PC-3 (cell line): ENCODE results near the gene PRTFDC1.

Experiments used
- CTCF ChIP-seq: fragments of 300-600 bp; sonication (generic); conservative IDR thresholded peaks from 2 replicates; pipeline ENCODE4 v1.5.1; 2017; ENCODE audit warnings: antibody characterized with exemption, low read depth, mild to moderate bottlenecking, low read length
- EZH2 ChIP-seq: fragments of 300-600 bp; sonication (generic); IDR thresholded peaks from one replicate; pipeline ENCODE4 v1.6.1; 2017; ENCODE audit warnings: antibody characterized with exemption, mild to moderate bottlenecking, low read length; ENCODE audit not compliant: unreplicated experiment
- EZH2phosphoT487 ChIP-seq: fragments of 300-600 bp; sonication (generic); IDR thresholded peaks from 2 replicates; pipeline ENCODE4 v1.6.1; 2018; ENCODE audit warnings: mild to moderate bottlenecking, antibody characterized with exemption, low read length, borderline replicate concordance

- no peak for TF ChIP-seq CTCF
- TF ChIP-seq EZH2: no peak
- TF ChIP-seq EZH2phosphoT487: no peak
These were observed 109.5 kb downstream of the PRTFDC1 start for GRCh38 chr10:24842856-24843255.
